HG03135 (cell line): ENCODE data around the gene CMTM7.
A peak's percentile ranks its signal among the peaks of the same experiment; 100 is the strongest.

Experiments
- ATAC-seq: cut with Tn5 transposase; IDR thresholded peaks from one replicate; pipeline ENCODE4 v1.9.1; 2021; ENCODE audit warnings: mild to moderate bottlenecking, moderate library complexity; ENCODE audit not compliant: unreplicated experiment

CMTM7 gene

GRCh38 chr3:32435911-32436815, 44.5 kb downstream of the CMTM7 start:
- no peak for ATAC-seq

GRCh38 chr3:32436816-32437189, 45.1 kb downstream of the CMTM7 start:
- ATAC-seq, result peak; percentile 31

- ATAC-seq, result no peak
These were observed 46.2 kb downstream of the CMTM7 start for GRCh38 chr3:32437896-32438295.

- ATAC-seq, result peak; percentile 86
These were observed 47.1 kb downstream of the CMTM7 start for GRCh38 chr3:32438596-32439344.

- ATAC-seq, result peak; percentile 26
These were observed 47.8 kb downstream of the CMTM7 start for GRCh38 chr3:32439421-32439820.

- no peak for ATAC-seq
These were observed 49.1 kb downstream of the CMTM7 start for GRCh38 chr3:32440611-32441350.

- ATAC-seq, result no peak
These were observed 51.1 kb downstream of the CMTM7 start for GRCh38 chr3:32442766-32443165.

GRCh38 chr3:32443478-32443877, 51.8 kb downstream of the CMTM7 start:
- ATAC-seq, result no peak

GRCh38 chr3:32447865-32448400, 56.3 kb downstream of the CMTM7 start:
- no peak for ATAC-seq

GRCh38 chr3:32448686-32449474, 57.2 kb downstream of the CMTM7 start:
- no peak for ATAC-seq

GRCh38 chr3:32449691-32450090, 58.0 kb downstream of the CMTM7 start:
- no peak for ATAC-seq

- no peak for ATAC-seq
These were observed 58.8 kb downstream of the CMTM7 start for GRCh38 chr3:32450426-32450825.

- no peak for ATAC-seq
These were observed 59.5 kb downstream of the CMTM7 start for GRCh38 chr3:32450992-32451659.

GRCh38 chr3:32452009-32452408, 60.4 kb downstream of the CMTM7 start:
- no peak for ATAC-seq

- no peak for ATAC-seq
These were observed 61.7 kb downstream of the CMTM7 start for GRCh38 chr3:32453346-32453745.

GRCh38 chr3:32454111-32454510, 62.5 kb downstream of the CMTM7 start:
- ATAC-seq, result no peak

GRCh38 chr3:32454731-32455608, 63.3 kb downstream of the CMTM7 start:
- no peak for ATAC-seq

- ATAC-seq, result no peak
These were observed 64.2 kb downstream of the CMTM7 start for GRCh38 chr3:32455609-32456428.
